Thymus (tissue), 11 donors: ENCODE measurements around the gene BCAN. TPM values are rescaled to one million over a fixed set of nuclear protein-coding genes. Genes with fewer than 3 reads are reported as not detected.

Source experiments
- DNase-seq, 9 donors: peaks; one replicate each; pipeline ENCODE4 v3.0.0-alpha.2; 2013; ENCODE audit warnings: low spot score in 9 of 9, low read depth in 6 of 9, missing footprints in 1 of 9
- H3K27ac ChIP-seq, 2 donors: one replicate each; pipeline ENCODE4 v1.5.1; 2013; ENCODE audit warnings: control low read depth in 1 of 2, low read depth in 1 of 2, low read length in 1 of 2, mild to moderate bottlenecking in 1 of 2, moderate library complexity in 1 of 2
- H3K27me3 ChIP-seq, 2 donors: one replicate each; pipeline ENCODE4 v1.5.1; 2013; ENCODE audit warnings: low read length in 1 of 2; ENCODE audit not compliant: control insufficient read depth in 2 of 2, insufficient read depth in 1 of 2
- H3K36me3 ChIP-seq, 2 donors: one replicate each; pipeline ENCODE4 v1.5.1; 2013; ENCODE audit warnings: low read length in 1 of 2, mild to moderate bottlenecking in 1 of 2, moderate library complexity in 1 of 2; ENCODE audit not compliant: control insufficient read depth in 2 of 2, insufficient read depth in 2 of 2
- H3K4me1 ChIP-seq, 2 donors: one replicate each; pipeline ENCODE4 v1.5.1; 2013; ENCODE audit warnings: low read length in 2 of 2; ENCODE audit not compliant: control insufficient read depth in 2 of 2, insufficient read depth in 2 of 2
- H3K4me3 ChIP-seq, 2 donors: one replicate each; pipeline ENCODE4 v1.5.1; 2013; ENCODE audit warnings: low read length in 2 of 2, control low read depth in 1 of 2, mild to moderate bottlenecking in 1 of 2
- H3K9me3 ChIP-seq, 2 donors: one replicate each; pipeline ENCODE4 v1.5.1; 2013; ENCODE audit warnings: low read length in 1 of 2, mild to moderate bottlenecking in 1 of 2; ENCODE audit not compliant: control insufficient read depth in 2 of 2, insufficient read depth in 1 of 2
- WGBS: extraction: QIAGEN DNeasy Blood & Tissue Kit; methylation state at CpG from one replicate; pipeline ENCODE4 v1.1.7; 2013; 5-methylcytosine and 5-hydroxymethylcytosine counted together
- polyA plus RNA-seq: library from polyadenylated mRNA; stranded (reverse); fragments of 200-250 nt; gene quantifications from one replicate; pipeline ENCODE4 v1.2.3, GENCODE V29; 2013
- total RNA-seq: library from RNA; stranded (reverse); fragments of 120-200 nt; gene quantifications from one replicate; pipeline ENCODE4 v1.2.4, GENCODE V29; 2013
- donor health status: healthy.

The BCAN gene
- total and polyA plus RNA-seq, 2 donors, result 0.24 to 0.43 TPM

DNA sequence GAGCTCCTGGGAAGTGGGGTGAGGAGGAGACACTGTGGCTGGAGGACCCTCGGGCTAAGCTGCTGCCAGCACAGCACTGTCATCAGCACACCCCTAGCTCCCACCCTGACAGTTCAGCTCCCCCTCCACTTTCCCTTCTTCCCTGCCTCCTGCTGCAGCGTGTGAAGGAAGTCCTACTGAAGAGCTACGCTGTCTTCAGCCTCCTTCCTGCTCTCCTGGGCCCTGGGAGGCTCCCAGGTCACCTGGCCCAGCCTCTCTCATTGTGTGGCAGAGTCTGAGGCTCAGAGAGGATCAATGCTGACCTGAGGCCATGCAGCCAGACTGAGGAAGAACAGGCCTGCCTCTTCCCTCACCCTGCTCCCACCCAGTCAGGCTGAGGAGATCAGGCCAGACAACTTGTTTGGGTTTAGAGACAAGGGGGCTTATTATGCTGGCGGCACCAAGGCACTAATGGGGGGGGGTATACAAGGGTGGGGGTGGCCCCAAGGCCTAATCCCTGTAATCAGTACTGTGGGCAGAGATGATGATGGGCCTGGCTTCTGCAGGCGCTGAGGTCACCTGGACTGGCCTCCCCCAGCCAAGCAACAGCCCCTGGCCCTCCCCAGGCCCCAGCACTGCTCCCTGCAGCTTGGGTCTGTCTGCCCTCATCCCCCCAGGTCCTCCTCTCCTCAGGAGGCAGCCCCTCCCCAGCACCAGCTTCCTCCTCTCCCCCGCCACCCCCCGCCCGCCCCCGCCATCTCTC lies 26.2 kb downstream of the BCAN start:
- 96% methylated on average over 9 of the region's 9 CpGs for WGBS
- Histone ChIP-seq H3K4me3 (no peak overlapping the region), H3K27ac (peak overlapping the region in 1 of 2 donors; percentile 18), H3K9me3 (no peaks in the 10 kb centered on the region), H3K27me3 (peaks cover 2 to 73% of the 10 kb centered on the region in 2 donors), H3K36me3 (no peaks in the 10 kb centered on the region), H3K4me1 (peaks cover 0 to 16% of the 10 kb centered on the region in 2 donors)
- no peak for DNase-seq

DNA sequence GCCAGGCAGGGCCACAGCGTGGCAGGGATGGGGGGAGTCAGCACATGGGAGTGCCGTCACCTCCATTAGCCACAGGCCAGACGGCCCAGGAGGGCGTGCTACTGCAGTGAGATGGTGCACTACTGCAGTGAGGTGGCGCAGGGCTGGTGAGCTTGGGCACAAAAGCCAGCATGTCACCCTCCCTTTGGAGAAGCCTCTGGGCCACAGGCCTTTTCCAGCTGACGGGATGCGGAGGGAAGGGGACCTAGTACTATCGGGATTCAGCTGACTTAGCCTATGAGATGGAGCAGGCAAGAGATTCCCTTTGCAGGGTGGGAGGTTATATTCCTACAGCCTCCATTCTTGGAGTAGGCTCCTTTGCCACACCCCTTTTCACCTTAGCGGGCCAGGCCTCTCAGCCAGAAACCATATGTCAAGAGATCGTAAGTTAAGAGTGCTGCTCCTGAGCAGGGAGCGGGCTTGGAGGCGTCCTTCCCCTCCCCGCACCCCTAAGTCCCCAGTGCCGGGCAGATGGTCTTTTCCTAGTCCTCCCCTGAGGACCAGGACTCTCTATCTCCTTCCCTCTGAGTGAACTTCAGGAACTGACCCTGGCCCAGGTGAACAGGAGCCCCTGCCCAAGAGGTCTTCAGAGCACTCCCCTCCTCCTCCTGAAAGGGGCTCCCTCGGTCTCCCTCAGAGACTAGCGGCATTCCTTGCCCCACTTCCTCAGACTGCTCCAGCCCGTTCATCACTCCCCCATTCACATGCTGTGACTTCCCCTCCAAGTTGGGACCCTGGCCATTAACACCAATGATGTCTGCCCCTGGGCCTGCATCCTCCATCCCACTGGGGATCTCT lies 27.1 kb downstream of the BCAN start:
- WGBS, result 93% methylated on average over 17 of the region's 17 CpGs
- H3K36me3 ChIP-seq, result no peaks in the 10 kb centered on the region
- no peaks in the 10 kb centered on the region for H3K9me3 ChIP-seq
- H3K4me1 ChIP-seq, result peaks cover 0 to 10% of the 10 kb centered on the region in 2 donors
- H3K27me3 ChIP-seq, result peaks cover 2 to 79% of the 10 kb centered on the region in 2 donors
- H3K27ac ChIP-seq, result no peak overlapping the region
- DNase-seq, result no peak
- H3K4me3 ChIP-seq, result no peak overlapping the region

DNA sequence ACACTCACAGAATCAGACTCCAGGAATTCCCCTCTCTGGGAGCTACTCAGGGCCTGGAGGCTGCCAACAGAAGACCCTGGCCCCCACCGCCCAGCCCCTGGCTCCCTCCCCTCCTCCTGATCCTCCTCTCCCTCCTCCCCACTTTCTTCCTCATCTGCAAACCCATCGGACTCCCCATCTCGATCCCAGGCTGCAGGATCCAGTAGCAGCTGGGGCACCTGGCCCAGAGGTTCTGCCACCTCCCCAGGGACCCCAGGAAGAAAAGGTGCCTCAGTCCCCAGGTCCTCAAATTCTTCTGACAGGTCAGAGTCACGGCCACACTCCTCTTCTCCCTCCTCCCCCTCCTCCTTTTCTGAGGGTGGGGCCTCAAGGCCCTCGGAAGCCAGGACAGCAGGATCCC lies 27.9 kb downstream of the BCAN start:
- Histone ChIP-seq H3K36me3 (no peaks in the 10 kb centered on the region), H3K4me3 (no peak overlapping the region), H3K27me3 (peaks cover 5 to 79% of the 10 kb centered on the region in 2 donors), H3K9me3 (no peaks in the 10 kb centered on the region), H3K4me1 (peaks cover 0 to 3% of the 10 kb centered on the region in 2 donors), H3K27ac (no peak overlapping the region)
- no peak for DNase-seq
- 91% methylated on average over 5 of the region's 5 CpGs for WGBS

DNA sequence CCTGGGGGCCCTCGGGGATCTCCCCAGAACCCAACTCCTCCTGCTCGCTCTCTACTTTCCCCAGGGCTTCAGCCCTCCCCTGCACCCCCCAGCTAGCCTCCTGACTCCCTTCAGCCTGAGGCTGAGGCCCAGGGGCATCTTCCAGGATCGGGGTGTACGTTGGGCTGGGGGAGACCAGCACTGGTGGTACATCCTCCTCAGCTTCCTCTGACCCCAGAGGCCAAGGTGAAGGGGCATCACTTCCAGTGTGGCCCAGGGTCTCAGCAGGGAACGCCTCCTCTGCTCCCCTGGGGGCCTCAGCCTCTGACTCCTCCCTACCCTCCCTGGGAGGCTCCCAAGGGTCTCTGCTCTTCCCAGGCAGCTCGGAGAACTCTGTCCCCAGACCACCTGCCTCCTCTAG lies 28.4 kb downstream of the BCAN start:
- H3K4me3 ChIP-seq, result no peak overlapping the region
- no peaks in the 10 kb centered on the region for H3K9me3 ChIP-seq
- DNase-seq, result no peak
- peaks cover 9 to 79% of the 10 kb centered on the region in 2 donors for H3K27me3 ChIP-seq
- no peaks in the 10 kb centered on the region for H3K4me1 ChIP-seq
- no peaks in the 10 kb centered on the region for H3K36me3 ChIP-seq
- H3K27ac ChIP-seq, result no peak overlapping the region
- WGBS, result 90% methylated on average over 6 of the region's 6 CpGs

DNA sequence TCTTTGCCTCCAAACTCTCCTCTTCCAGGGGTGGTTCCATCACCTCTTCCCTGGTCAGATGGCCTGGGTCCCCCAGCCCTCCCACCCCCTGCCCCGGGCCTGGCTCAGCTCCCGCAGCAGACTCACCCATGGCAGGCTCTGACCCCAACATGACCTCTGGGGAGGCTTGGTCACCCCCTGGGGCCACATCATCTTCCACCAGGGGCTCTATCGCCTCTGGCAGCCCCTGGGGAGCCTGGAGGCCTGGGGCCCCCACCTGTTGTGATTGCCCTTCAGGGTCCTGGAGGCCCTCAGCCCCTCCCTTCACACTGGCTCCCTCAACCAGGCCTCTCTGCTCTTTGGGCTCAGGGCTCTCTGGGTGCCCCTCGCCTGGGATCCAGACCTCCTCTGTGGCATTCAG lies 28.9 kb downstream of the BCAN start:
- H3K4me1 ChIP-seq, result no peaks in the 10 kb centered on the region
- no peaks in the 10 kb centered on the region for H3K36me3 ChIP-seq
- H3K27me3 ChIP-seq, result peaks cover 13 to 79% of the 10 kb centered on the region in 2 donors
- 94% methylated on average over 4 of the region's 4 CpGs for WGBS
- no peak for DNase-seq
- no peaks in the 10 kb centered on the region for H3K9me3 ChIP-seq
- H3K4me3 ChIP-seq, result no peak overlapping the region
- no peak overlapping the region for H3K27ac ChIP-seq

DNA sequence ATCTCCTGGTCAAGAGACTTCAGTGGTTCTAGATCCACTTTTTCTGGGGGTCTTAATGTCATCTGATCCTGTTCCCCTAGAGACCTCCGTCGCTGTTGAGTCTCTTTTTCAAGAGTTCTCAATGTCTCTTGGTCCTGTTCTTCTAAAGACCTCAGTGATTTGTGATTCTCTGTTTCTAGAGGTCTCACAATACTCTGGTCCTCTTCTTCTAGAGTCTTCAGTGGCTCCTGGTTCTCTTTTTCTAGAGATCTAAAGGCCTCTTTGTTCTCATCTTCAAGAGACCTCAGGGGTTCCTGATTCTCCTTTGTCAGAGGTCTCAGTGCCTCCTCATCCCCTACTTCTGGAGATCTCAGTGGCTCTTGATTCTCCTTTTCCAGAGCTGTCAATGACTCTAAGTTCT lies 29.9 kb downstream of the BCAN start:
- Histone ChIP-seq H3K9me3 (no peaks in the 10 kb centered on the region), H3K27ac (no peak overlapping the region), H3K36me3 (no peaks in the 10 kb centered on the region), H3K4me3 (no peak overlapping the region), H3K4me1 (no peaks in the 10 kb centered on the region), H3K27me3 (peaks cover 23 to 86% of the 10 kb centered on the region in 2 donors)
- no peak for DNase-seq
- WGBS, result 97% methylated on average over 2 of the region's 2 CpGs

DNA sequence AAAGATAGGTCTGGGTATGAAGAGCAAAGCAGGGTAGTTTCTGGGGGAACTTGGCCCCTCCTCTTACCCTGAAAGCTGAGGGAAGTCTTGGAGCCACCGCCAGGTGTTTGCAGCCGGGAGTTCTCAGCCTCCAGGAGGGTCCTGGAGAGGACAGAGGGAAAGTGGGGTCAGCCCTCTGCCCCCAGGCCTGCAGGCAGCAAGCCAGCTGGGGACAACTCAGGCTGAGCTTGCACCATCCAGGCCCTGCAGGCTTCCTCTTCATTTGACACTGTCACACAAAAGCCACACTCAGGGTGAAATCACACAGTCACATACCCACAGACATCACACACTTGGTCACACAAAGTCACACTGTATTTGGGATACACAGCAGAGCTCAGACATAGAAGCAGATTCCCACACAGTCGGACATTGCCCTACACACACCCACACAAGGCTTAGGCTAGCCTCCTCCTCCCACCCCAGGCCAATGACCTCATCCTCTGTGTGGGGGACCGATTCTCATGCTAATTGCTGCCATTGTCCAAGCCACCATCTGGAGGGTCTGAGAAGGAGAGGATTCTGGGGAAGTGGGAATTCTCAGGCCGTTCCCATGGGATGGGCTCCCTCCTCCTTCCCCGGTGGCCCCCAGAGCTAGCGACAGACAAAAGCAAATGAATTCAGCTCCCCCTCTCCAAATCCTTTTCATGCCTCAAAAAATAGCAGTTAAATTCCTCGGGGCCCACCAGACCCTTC lies 31.6 kb downstream of the BCAN start:
- whole genome bisulfite sequencing, result 78% methylated on average over 8 of the region's 8 CpGs
- no peak for DNase-seq
- Histone ChIP-seq H3K4me1 (peaks cover 0 to 5% of the 10 kb centered on the region in 2 donors), H3K9me3 (no peaks in the 10 kb centered on the region), H3K36me3 (no peaks in the 10 kb centered on the region), H3K27ac (no peak overlapping the region), H3K27me3 (peaks cover 40 to 97% of the 10 kb centered on the region in 2 donors), H3K4me3 (no peak overlapping the region)

DNA sequence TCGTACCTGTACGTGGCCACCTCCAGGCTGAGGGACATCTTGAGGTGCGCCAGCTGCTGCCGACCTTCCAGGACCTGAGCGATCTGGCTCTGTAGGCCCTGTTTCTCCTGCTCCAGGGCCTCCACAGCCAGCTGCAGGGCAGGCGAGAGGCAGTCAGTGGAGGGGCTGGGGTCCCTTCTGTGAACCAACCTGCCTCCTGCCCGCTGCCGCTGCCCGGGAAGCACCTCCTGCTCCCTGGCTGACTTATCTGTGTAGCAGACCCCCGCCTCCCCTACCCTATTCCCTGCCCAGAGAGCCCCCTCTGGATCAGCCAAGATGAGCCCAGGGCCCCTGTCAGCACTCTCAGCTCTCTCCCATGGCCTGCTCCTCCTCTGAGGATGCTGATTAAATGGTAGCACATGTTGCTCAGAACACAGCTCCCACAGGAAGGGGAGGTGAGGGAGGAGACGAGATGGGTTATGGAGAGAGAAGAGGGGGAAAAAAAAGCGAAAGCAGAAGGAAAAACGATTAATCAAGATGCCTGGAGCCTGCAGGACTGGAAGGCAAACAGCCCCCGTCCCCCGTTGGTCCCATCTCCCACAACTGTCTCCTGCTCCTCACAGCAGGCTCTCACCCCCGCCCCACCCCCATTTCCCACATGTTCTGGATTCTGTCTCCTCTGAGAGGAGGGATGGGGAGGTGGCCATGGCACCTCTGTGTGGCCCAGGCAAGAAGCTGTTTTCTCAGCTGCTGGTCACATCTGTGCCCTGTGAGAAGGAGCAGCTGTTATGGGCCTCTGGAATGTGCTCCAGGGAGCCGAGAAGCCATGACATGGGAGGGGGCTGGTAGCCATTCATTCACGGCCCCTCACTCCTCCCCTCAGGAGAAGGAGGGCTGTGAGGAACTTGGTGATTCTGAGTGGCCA lies 33.5 kb downstream of the BCAN start:
- Histone ChIP-seq H3K9me3 (no peaks in the 10 kb centered on the region), H3K4me3 (no peak overlapping the region), H3K27me3 (peaks cover 49 to 98% of the 10 kb centered on the region in 2 donors), H3K36me3 (no peaks in the 10 kb centered on the region), H3K4me1 (peaks cover 0 to 5% of the 10 kb centered on the region in 2 donors), H3K27ac (no peak overlapping the region)
- 86% methylated on average over 18 of the region's 18 CpGs for WGBS
- no peak for DNase-seq
